ENCODE results near the gene NTM.

NTM gene

GRCh38 chr11:132226522-132226921 lies 856.1 kb downstream of the NTM start:
- no peak for DNase-seq (ENCODE audit: low read depth)

- peak; percentile 6 for DNase-seq (ENCODE audit: low read depth)
Measured at GRCh38 chr11:132228746-132229325, 858.4 kb downstream of the NTM start.

- no peak for DNase-seq (ENCODE audit: low read depth)
Measured at GRCh38 chr11:132231656-132232347, 861.4 kb downstream of the NTM start.

GRCh38 chr11:132234878-132235277 lies 864.5 kb downstream of the NTM start:
- peak; percentile 89 for DNase-seq (ENCODE audit: low read depth)

GRCh38 chr11:132237781-132238180 lies 867.4 kb downstream of the NTM start:
- no peak for DNase-seq (ENCODE audit: low read depth)

GRCh38 chr11:132238331-132238866 lies 868.0 kb downstream of the NTM start:
- no peak for DNase-seq (ENCODE audit: low read depth)

GRCh38 chr11:132240374-132240773 lies 870.0 kb downstream of the NTM start:
- no peak for DNase-seq (ENCODE audit: low read depth)

GRCh38 chr11:132242632-132243031 lies 872.2 kb downstream of the NTM start:
- no peak for DNase-seq (ENCODE audit: low read depth)

GRCh38 chr11:132244846-132245245 lies 874.4 kb downstream of the NTM start:
- no peak for DNase-seq (ENCODE audit: low read depth)

- DNase-seq (ENCODE audit: low read depth): no peak
Measured at GRCh38 chr11:132245403-132246385, 875.3 kb downstream of the NTM start.

- no peak for DNase-seq (ENCODE audit: low read depth)
Measured at GRCh38 chr11:132248580-132248979, 878.2 kb downstream of the NTM start.

- no peak for DNase-seq (ENCODE audit: low read depth)
Measured at GRCh38 chr11:132249256-132249655, 878.8 kb downstream of the NTM start.

GRCh38 chr11:132251061-132251460 lies 880.6 kb downstream of the NTM start:
- no peak for DNase-seq (ENCODE audit: low read depth)

GRCh38 chr11:132253469-132254264 lies 883.3 kb downstream of the NTM start:
- no peak for DNase-seq (ENCODE audit: low read depth)

GRCh38 chr11:132254906-132255305 lies 884.5 kb downstream of the NTM start:
- no peak for DNase-seq (ENCODE audit: low read depth)

GRCh38 chr11:132256528-132257279 lies 886.3 kb downstream of the NTM start:
- DNase-seq (ENCODE audit: low read depth): no peak

- DNase-seq (ENCODE audit: low read depth): no peak
Measured at GRCh38 chr11:132257871-132258270, 887.5 kb downstream of the NTM start.

- peak; percentile 71 for DNase-seq (ENCODE audit: low read depth)
Measured at GRCh38 chr11:132258875-132259274, 888.5 kb downstream of the NTM start.

- DNase-seq (ENCODE audit: low read depth): no peak
Measured at GRCh38 chr11:132260636-132261035, 890.2 kb downstream of the NTM start.

GRCh38 chr11:132263241-132263640 lies 892.8 kb downstream of the NTM start:
- DNase-seq (ENCODE audit: low read depth): no peak

GRCh38 chr11:132263875-132264274 lies 893.5 kb downstream of the NTM start:
- no peak for DNase-seq (ENCODE audit: low read depth)

Data from ELR (cell line).